ENCODE data around the gene TLL1. TPM values are rescaled to one million over a fixed set of nuclear protein-coding genes. Genes with fewer than 3 reads are reported as not detected.

Gene TLL1
- total RNA-seq, 4 donors from 2014 or later: 0.57 to 4.8 (median 1.2) TPM

GRCh38 chr4:165994701-165995100 lies 121.7 kb downstream of the TLL1 start:
- intact Hi-C loops (cut with DNase I): no loop called here

GRCh38 chr4:166003811-166004210 lies 130.8 kb downstream of the TLL1 start:
- DNase-seq: no peak
- 60 to 65% methylated on average over 2 of the region's 2 CpGs for WGBS, 2 donors
- Histone ChIP-seq H3K27ac (no peak overlapping the region), H3K9me3 (no peaks in the 10 kb centered on the region), H3K27me3 (no peaks in the 10 kb centered on the region), H3K4me1 (no peaks in the 10 kb centered on the region), H3K36me3 (no peaks in the 10 kb centered on the region), H3K4me3 (no peak overlapping the region)
- intact Hi-C loops (cut with DNase I): no loop called here
- TF ChIP-seq POLR2A (IDR thresholded peaks at IDR 0.05): no peak
- TF ChIP-seq CTCF (IDR thresholded peaks at IDR 0.05): no peak

More at GRCh38 chr4:165994701-165995100, 121.7 kb downstream of the TLL1 start:
- TF ChIP-seq POLR2A (IDR thresholded peaks at IDR 0.05) (no peak), CTCF (IDR thresholded peaks at IDR 0.05) (no peak)
- Histone ChIP-seq H3K9me3 (no peaks in the 10 kb centered on the region), H3K4me3 (no peak overlapping the region), H3K36me3 (no peaks in the 10 kb centered on the region), H3K27ac (no peak overlapping the region), H3K4me1 (no peaks in the 10 kb centered on the region), H3K27me3 (no peaks in the 10 kb centered on the region)
- no peak for DNase-seq
- 48 to 62% methylated on average over 1 of the region's 1 CpG for WGBS, 2 donors

- Histone ChIP-seq H3K4me1 (no peaks in the 10 kb centered on the region), H3K9me3 (no peaks in the 10 kb centered on the region), H3K27ac (no peak overlapping the region), H3K4me3 (no peak overlapping the region), H3K36me3 (no peaks in the 10 kb centered on the region), H3K27me3 (no peaks in the 10 kb centered on the region)
- TF ChIP-seq CTCF (IDR thresholded peaks at IDR 0.05): no peak
- no peak for TF ChIP-seq POLR2A (IDR thresholded peaks at IDR 0.05)
- intact Hi-C loops (cut with DNase I): no loop called here
- DNase-seq: no peak
- 89 to 98% methylated on average over 2 of the region's 2 CpGs for WGBS, 2 donors
These were observed 133.2 kb downstream of the TLL1 start for GRCh38 chr4:166006217-166006616.

- intact Hi-C loops (cut with DNase I): no loop called here
- Histone ChIP-seq H3K9me3 (no peaks in the 10 kb centered on the region), H3K27ac (no peak overlapping the region), H3K27me3 (no peaks in the 10 kb centered on the region), H3K36me3 (no peaks in the 10 kb centered on the region), H3K4me3 (no peak overlapping the region), H3K4me1 (no peaks in the 10 kb centered on the region)
- no peak for DNase-seq
- TF ChIP-seq POLR2A (IDR thresholded peaks at IDR 0.05) (no peak), CTCF (IDR thresholded peaks at IDR 0.05) (no peak)
- WGBS, 2 donors: 59 to 80% methylated on average over 1 of the region's 1 CpG
These were observed 135.5 kb downstream of the TLL1 start for GRCh38 chr4:166008510-166008909.

GRCh38 chr4:166012129-166013030 lies 139.3 kb downstream of the TLL1 start:
- Histone ChIP-seq H3K4me1 (no peaks in the 10 kb centered on the region), H3K9me3 (no peaks in the 10 kb centered on the region), H3K36me3 (no peaks in the 10 kb centered on the region), H3K27me3 (no peaks in the 10 kb centered on the region), H3K27ac (no peak overlapping the region), H3K4me3 (no peak overlapping the region)
- WGBS, 2 donors: 71 to 76% methylated on average over 2 of the region's 2 CpGs
- DNase-seq: no peak
- intact Hi-C loops (cut with DNase I): no loop called here
- TF ChIP-seq CTCF (IDR thresholded peaks at IDR 0.05) (no peak), POLR2A (IDR thresholded peaks at IDR 0.05) (no peak)

Measured in esophagus squamous epithelium (tissue), 5 donors.